Right ventricle myocardium superior (tissue), 1 donor: ENCODE results near the gene DIP2C. TPM values are rescaled to one million over a fixed set of nuclear protein-coding genes. Genes with fewer than 3 reads are reported as not detected.
"Not testable (repeated sequence)": the region's sequence is repeated elsewhere in the genome, so short reads cannot be mapped to it uniquely, and the experiment has no call there.

Source experiments
- ATAC-seq: fragments of 200-7000 bp; cut with Tn5 transposase; one replicate; pipeline ENCODE4 v1.9.1; 2020; ENCODE audit warnings: mild to moderate bottlenecking; ENCODE audit not compliant: poor library complexity
- DNase-seq: peaks from one replicate; pipeline ENCODE4 v3.0.0-alpha.2; 2020
- intact Hi-C: fragments of 100-400 bp; cut with DNase I; formaldehyde crosslinking; loops from one replicate; pipeline ENCODE4 v1.11.2; 2022
- total RNA-seq: library from RNA; stranded (reverse); fragmentation: NEBNext Ultra II Directional; extraction: Animal tissue kit (Norgen Biotek cat#: 25700); gene quantifications from one replicate; pipeline ENCODE4 v1.2.1, GENCODE V29; 2021
- donor health status: DM: no; HTN: yes; CAD: no; lungs with severe emphysema.

The DIP2C gene
- total RNA-seq, 1 donor from 2014 or later: 29.1 TPM

DNA sequence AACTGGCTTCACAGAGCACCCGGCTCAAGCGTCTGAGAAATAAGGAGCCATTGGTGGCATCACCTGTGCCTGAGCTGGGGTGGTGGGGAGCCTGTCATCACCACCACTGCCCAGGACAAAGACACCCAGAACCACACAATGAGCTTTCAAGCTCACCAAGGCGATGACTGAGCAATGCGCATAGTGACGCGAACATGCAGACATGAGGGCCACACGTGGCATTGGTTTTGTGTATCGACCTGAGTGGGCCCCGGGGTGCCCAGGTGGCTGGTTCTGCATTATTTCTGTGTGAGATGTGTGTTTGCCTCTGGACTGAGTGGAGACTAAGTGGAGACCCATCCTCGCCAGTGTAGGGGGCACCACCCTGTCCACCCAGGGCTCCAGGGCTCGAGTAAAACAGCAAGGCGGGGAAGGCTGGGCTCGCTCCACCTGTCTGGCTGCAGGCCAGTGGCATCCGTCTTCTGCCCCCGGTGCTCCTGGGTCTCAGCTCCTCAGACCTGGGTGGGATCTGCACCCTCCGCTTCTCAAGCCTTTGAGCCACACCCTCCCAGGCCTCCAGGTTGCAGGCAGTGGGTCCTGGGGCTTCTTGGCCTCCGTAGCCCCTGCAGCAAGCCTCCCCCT, 92.6 kb downstream of the DIP2C start:
- ATAC-seq: no peak
- intact Hi-C loops: no loop called here
- DNase-seq: no peak

- ATAC-seq, DNase-seq, intact Hi-C loops: not testable (repeated sequence)
These were observed 93.3 kb downstream of the DIP2C start for GRCh38 chr10:596131-596530.

DNA sequence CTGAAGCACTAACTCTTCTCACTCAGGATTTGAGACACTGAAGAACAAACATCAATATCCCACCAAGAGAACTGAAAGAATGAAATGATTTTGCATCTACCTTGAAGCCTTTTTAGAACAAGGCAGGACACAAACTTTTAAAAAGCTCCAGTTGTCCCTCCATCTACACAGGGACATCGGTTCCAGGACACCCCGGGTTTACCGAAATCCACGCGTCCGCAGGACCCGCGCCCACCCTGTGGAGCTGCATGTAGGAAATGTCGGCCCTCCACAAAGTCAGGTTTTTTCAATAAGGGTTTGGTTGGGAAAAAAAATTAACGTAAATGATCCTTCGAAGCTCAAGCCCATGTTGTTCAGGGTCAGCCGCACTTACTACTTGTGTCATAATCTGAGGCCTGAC, 94.0 kb downstream of the DIP2C start:
- ATAC-seq (no peak), DNase-seq (no peak)
- intact Hi-C loops: no loop called here

GRCh38 chr10:594584-595270, 94.7 kb downstream of the DIP2C start:
- intact Hi-C loops: no loop called here
- ATAC-seq (no peak), DNase-seq (no peak)

DNA sequence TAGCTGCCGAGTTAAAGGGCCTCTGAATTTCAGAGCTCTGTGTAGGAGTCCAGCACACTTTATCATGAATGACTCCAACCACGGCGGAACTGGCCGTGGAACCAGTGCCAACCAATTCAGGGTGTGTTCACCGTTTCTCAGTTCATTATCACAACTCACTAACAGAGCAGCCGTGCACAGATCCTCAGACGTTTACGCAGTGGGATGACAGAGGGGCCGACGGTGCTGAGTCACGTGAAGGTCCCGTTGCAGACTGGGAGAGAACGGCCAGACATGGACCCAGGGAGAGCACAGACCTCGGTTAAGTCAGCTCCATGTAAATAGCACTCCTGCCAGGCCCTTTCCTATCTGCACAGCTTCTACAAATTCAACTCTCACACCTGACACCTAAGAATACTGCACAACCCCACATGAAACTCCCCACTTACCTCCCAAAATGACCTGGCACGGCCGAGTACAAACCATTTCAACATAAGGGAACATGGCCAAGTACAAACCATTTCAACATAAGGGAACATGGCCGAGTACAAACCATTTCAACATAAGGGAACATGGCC, 95.5 kb downstream of the DIP2C start:
- intact Hi-C loops: no loop called here
- DNase-seq: no peak
- ATAC-seq: peak; percentile 62

GRCh38 chr10:593421-593820, 96.0 kb downstream of the DIP2C start:
- ATAC-seq: no peak
- intact Hi-C loops: no loop called here
- no peak for DNase-seq

- no peak for DNase-seq
- intact Hi-C loops: no loop called here
- ATAC-seq: no peak
These were observed 96.5 kb downstream of the DIP2C start for GRCh38 chr10:593016-593415.

- ATAC-seq (no peak), DNase-seq (no peak)
- intact Hi-C loops: no loop called here
These were observed 97.8 kb downstream of the DIP2C start for GRCh38 chr10:591646-592045.

GRCh38 chr10:590721-591120, 98.7 kb downstream of the DIP2C start:
- ATAC-seq: no peak
- no peak for DNase-seq
- intact Hi-C loops: no loop called here

DNA sequence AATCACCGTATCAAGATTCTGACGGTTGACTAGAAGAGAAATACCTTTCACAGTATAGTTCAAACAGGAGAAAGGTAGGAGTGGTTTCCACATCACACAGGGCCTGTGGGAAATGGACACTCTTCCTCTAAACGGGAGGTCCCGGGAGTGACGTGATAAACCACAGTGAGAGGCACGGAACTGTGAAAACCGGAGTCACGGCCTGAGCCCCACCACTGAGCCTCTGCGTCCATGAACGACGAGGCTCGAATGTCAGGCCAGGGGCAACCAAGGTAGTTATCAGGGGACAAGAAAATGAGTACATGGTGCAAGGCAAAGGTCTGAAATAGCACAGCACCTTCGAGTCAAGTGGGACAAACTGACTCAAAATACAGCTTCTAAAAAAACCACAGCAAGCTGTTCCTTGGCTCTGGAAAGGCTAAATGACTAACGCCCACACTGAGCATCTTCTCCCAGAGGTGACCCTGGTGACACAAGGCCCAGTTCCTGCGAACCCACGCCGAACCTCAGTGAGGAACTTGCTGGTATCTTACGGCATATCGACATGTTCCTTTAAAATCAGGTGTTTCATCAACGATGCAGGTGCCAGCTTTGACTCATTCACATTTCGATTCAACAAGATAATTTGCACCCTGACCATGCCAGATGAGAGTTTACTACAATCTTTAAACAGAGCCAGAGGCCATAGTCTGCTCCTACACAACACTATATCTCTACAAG, 99.3 kb downstream of the DIP2C start:
- intact Hi-C loops: loop anchor here (10.0 kb wide), 1 partner anchor 205 kb away; no protein-coding TSS in a partner anchor
- DNase-seq: no peak
- no peak for ATAC-seq

GRCh38 chr10:588246-589165, 101.0 kb downstream of the DIP2C start:
- ATAC-seq (peak; percentile 74), DNase-seq (peak; percentile 75)
- intact Hi-C loops: loop anchor here (10.0 kb wide), 1 partner anchor 206 kb away; no protein-coding TSS in a partner anchor

DNA sequence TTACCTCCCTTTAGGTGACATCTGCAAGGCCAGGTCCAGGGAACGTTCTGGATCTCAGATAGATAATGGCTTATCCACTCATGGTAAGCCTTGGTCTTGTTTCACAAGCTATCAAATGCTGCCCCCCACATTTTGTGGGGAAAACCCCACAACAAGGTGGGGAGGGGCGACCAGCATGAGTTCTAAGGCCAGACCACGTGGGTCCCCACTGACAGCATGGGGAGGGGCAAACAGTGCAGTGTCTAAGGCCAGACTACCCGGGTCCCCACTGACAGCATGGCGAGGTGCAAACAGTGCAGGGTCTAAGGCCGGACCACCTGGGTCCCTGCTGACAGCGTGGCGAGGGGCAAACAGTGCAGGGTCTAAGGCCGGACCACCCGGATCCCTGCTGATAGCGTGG, 102.8 kb downstream of the DIP2C start:
- ATAC-seq (no peak), DNase-seq (no peak)
- intact Hi-C loops: loop anchor here (10.0 kb wide), 1 partner anchor 208 kb away; no protein-coding TSS in a partner anchor

GRCh38 chr10:586151-586550, 103.3 kb downstream of the DIP2C start:
- intact Hi-C loops: loop anchor here (10.0 kb wide), 1 partner anchor 209 kb away; no protein-coding TSS in a partner anchor
- no peak for DNase-seq
- no peak for ATAC-seq

- intact Hi-C loops: loop anchor here (10.0 kb wide), 1 partner anchor 209 kb away; no protein-coding TSS in a partner anchor
- ATAC-seq (no peak), DNase-seq (no peak)
These were observed 104.0 kb downstream of the DIP2C start for GRCh38 chr10:585502-585901.

- intact Hi-C loops: loop anchor here (10.0 kb wide), 1 partner anchor 210 kb away; no protein-coding TSS in a partner anchor
- not testable (repeated sequence) for DNase-seq, ATAC-seq
These were observed 104.8 kb downstream of the DIP2C start for GRCh38 chr10:584497-585290.

- ATAC-seq (no peak), DNase-seq (no peak)
- intact Hi-C loops: loop anchor here (10.0 kb wide), 1 partner anchor 211 kb away; no protein-coding TSS in a partner anchor
These were observed 106.0 kb downstream of the DIP2C start for GRCh38 chr10:583433-583832.

DNA sequence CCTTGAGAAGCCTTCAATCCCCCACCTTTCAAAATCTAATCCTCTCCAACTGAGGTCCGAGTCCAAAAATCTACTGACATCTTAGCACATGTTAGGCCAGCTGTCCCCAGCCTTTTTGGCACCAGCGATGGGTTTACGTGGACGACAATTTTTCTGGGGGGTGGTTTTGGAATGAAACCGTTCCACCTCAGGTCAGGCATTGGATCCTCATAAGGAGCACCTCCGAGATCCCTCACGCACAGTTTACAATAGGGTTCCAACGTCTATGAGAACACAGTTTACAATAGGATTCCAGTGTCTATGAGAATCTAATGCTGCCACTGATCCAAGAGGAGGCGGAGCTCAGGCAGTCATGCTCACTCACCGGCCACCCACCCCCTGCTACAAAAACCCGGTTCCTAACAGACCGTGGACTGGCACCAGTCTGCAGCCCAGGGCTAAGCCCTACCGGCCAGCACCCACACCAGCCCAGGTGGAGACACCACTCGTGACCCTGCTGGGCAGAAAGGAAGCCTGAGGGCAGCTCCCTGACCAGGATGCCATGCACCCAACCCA, 107.6 kb downstream of the DIP2C start:
- no peak for ATAC-seq
- intact Hi-C loops: loop anchor here (10.0 kb wide), 1 partner anchor 213 kb away; no protein-coding TSS in a partner anchor
- no peak for DNase-seq
